BE2C (cell line): ENCODE data around the gene BRSK2.

Source experiments
- DNase-seq: peaks from one replicate; pipeline ENCODE4 v3.0.0-alpha.2; 2020
- H3K27me3 ChIP-seq: fragments of 250-450 bp; sonication (Bioruptor Pico); 2 replicates; pipeline ENCODE4 v1.5.1; 2020; ENCODE audit warnings: mild to moderate bottlenecking
- H3K36me3 ChIP-seq: fragments of 250-450 bp; sonication (Bioruptor Pico); 2 replicates; pipeline ENCODE4 v1.5.1; 2020; ENCODE audit warnings: mild to moderate bottlenecking
- H3K4me1 ChIP-seq: fragments of 250-450 bp; sonication (Bioruptor Pico); 2 replicates; pipeline ENCODE4 v1.5.1; 2020
- H3K4me3 ChIP-seq: 2 replicates; pipeline ENCODE4 v1.5.1; 2011; ENCODE audit warnings: low read depth, low read length
- H3K9me3 ChIP-seq: fragments of 250-450 bp; sonication (Bioruptor Pico); 2 replicates; pipeline ENCODE4 v1.5.1; 2020
- CTCF ChIP-seq: IDR thresholded peaks from 2 replicates; pipeline ENCODE4 v1.5.1; 2012; ENCODE audit warnings: mild to moderate bottlenecking, low read depth, low read length

The BRSK2 gene

GRCh38 chr11:1442163-1442562, 52.4 kb downstream of the BRSK2 start:
- H3K9me3 ChIP-seq: no peaks in the 10 kb centered on the region
- no peak for DNase-seq
- peaks cover 12% of the 10 kb centered on the region for H3K4me1 ChIP-seq
- H3K4me3 ChIP-seq: no peak overlapping the region
- H3K27me3 ChIP-seq: no peaks in the 10 kb centered on the region
- TF ChIP-seq CTCF: no peak
- H3K36me3 ChIP-seq: no peaks in the 10 kb centered on the region

GRCh38 chr11:1442807-1443366, 53.2 kb downstream of the BRSK2 start:
- Histone ChIP-seq H3K36me3 (no peaks in the 10 kb centered on the region), H3K4me3 (no peak overlapping the region), H3K9me3 (no peaks in the 10 kb centered on the region), H3K4me1 (peaks cover 9% of the 10 kb centered on the region), H3K27me3 (no peaks in the 10 kb centered on the region)
- no peak for TF ChIP-seq CTCF
- DNase-seq: no peak

- Histone ChIP-seq H3K9me3 (no peaks in the 10 kb centered on the region), H3K4me3 (no peak overlapping the region), H3K4me1 (peaks cover 2% of the 10 kb centered on the region), H3K36me3 (no peaks in the 10 kb centered on the region), H3K27me3 (no peaks in the 10 kb centered on the region)
- TF ChIP-seq CTCF: no peak
- DNase-seq: no peak
Observed at GRCh38 chr11:1443737-1444136, 54.0 kb downstream of the BRSK2 start.

- H3K4me1 ChIP-seq: no peaks in the 10 kb centered on the region
- DNase-seq: no peak
- no peak overlapping the region for H3K4me3 ChIP-seq
- no peak for TF ChIP-seq CTCF
- no peaks in the 10 kb centered on the region for H3K27me3 ChIP-seq
- no peaks in the 10 kb centered on the region for H3K9me3 ChIP-seq
- no peaks in the 10 kb centered on the region for H3K36me3 ChIP-seq
Observed at GRCh38 chr11:1444321-1444720, 54.6 kb downstream of the BRSK2 start.

GRCh38 chr11:1444823-1445422, 55.2 kb downstream of the BRSK2 start:
- H3K4me3 ChIP-seq: no peak overlapping the region
- H3K4me1 ChIP-seq: no peaks in the 10 kb centered on the region
- no peak for DNase-seq
- H3K9me3 ChIP-seq: no peaks in the 10 kb centered on the region
- TF ChIP-seq CTCF: no peak
- no peaks in the 10 kb centered on the region for H3K27me3 ChIP-seq
- H3K36me3 ChIP-seq: no peaks in the 10 kb centered on the region

- H3K27me3 ChIP-seq: no peaks in the 10 kb centered on the region
Observed at GRCh38 chr11:1445741-1446445, 56.2 kb downstream of the BRSK2 start.

More at GRCh38 chr11:1445741-1446445, 56.2 kb downstream of the BRSK2 start:
- H3K4me3 ChIP-seq: no peak overlapping the region
- no peak for TF ChIP-seq CTCF
- no peaks in the 10 kb centered on the region for H3K4me1 ChIP-seq
- no peaks in the 10 kb centered on the region for H3K9me3 ChIP-seq
- DNase-seq: no peak
- H3K36me3 ChIP-seq: no peaks in the 10 kb centered on the region
